ENCODE data around the gene EPN2. TPM values are rescaled to one million over a fixed set of nuclear protein-coding genes. Genes with fewer than 3 reads are reported as not detected.

EPN2 gene
- total RNA-seq, 1 donor, result 18.1 TPM

DNA sequence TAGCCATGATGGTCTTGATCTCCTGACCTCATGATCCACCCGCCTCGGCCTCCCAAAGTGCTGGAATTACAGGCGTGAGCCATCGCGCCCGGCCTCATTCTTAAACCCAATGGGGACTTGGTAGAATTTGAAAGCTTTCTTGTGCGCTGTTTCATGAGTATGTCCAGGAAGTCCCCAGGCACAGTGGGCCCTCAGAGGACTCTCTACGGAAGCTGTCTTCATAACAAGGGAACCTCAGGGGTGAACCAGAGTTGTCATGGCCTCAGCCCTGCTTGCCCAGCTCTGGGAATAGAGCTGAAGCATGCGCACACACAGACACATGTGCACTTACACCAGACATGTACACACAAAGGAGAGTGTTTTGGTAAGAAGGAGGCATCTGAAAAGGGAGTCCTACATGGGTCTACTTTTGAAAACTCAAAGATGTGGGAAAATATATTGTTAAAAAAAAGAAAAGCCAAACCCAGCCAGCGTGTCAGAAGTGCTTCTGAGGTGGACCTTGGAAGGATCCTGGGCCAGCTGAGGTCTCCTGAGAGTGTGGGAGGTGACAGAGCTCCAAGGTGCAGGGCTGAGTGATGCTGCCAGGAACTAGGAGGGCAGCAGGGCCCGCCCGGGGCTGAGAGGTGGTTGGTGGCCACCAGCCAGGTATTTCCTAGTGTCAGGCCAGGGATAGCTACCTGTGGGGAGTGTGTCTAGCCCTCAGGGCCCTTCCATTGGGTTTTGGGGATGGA, 54.6 kb downstream of the EPN2 start:
- H3K79me2 ChIP-seq (ENCODE audit: insufficient read depth, low read length), result peaks cover 53% of the 10 kb centered on the region
- no peak overlapping the region for H3K27ac ChIP-seq (ENCODE audit: low read depth, low read length)
- no peak overlapping the region for H3K4me2 ChIP-seq (ENCODE audit: insufficient read depth, low read length)
- no peaks in the 10 kb centered on the region for H3K36me3 ChIP-seq (ENCODE audit: insufficient read depth, low read length)
- no peak overlapping the region for H3K4me3 ChIP-seq (ENCODE audit: insufficient read depth, low read length)
- peak; percentile 61 for DNase-seq (ENCODE audit: insufficient read length, low spot score, missing footprints)
- peaks cover 50% of the 10 kb centered on the region for H4K20me1 ChIP-seq (ENCODE audit: insufficient read depth, low read length)
- H2AFZ ChIP-seq (ENCODE audit: low read length), result no peak overlapping the region
- TF ChIP-seq, protein P1, sequence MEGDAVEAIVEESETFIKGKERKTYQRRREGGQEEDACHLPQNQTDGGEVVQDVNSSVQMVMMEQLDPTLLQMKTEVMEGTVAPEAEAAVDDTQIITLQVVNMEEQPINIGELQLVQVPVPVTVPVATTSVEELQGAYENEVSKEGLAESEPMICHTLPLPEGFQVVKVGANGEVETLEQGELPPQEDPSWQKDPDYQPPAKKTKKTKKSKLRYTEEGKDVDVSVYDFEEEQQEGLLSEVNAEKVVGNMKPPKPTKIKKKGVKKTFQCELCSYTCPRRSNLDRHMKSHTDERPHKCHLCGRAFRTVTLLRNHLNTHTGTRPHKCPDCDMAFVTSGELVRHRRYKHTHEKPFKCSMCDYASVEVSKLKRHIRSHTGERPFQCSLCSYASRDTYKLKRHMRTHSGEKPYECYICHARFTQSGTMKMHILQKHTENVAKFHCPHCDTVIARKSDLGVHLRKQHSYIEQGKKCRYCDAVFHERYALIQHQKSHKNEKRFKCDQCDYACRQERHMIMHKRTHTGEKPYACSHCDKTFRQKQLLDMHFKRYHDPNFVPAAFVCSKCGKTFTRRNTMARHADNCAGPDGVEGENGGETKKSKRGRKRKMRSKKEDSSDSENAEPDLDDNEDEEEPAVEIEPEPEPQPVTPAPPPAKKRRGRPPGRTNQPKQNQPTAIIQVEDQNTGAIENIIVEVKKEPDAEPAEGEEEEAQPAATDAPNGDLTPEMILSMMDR (IDR thresholded peaks at IDR 0.05; ENCODE audit: extremely low read depth, low read depth, low read length), result no peak
- no peaks in the 10 kb centered on the region for H3K27me3 ChIP-seq (ENCODE audit: insufficient read depth, low read length)
- no peaks in the 10 kb centered on the region for H3K9me3 ChIP-seq (ENCODE audit: low read depth, low read length)
- H3K4me1 ChIP-seq (ENCODE audit: insufficient read depth, low read length), result no peaks in the 10 kb centered on the region

DNA sequence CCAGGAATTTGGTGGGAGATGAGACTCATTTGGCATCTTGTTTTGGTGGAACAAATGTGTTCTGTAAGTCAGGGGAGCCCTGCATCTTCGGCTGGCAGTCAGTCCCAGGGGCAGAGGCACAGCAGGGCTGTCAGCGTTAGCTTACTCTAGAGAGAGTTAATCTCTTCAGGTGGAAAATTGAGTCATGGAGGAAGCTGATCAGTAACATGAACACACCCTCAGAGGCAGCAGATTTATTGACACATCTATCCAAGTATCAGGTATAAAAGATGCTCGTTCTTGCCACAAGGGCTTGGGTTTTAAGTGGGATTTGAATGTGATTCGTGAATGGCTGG, 55.2 kb downstream of the EPN2 start:
- Histone ChIP-seq H3K9me3 (ENCODE audit: low read depth, low read length) (no peaks in the 10 kb centered on the region), H3K4me3 (ENCODE audit: insufficient read depth, low read length) (no peak overlapping the region), H3K4me1 (ENCODE audit: insufficient read depth, low read length) (no peaks in the 10 kb centered on the region), H3K79me2 (ENCODE audit: insufficient read depth, low read length) (peaks cover 54% of the 10 kb centered on the region), H2AFZ (ENCODE audit: low read length) (no peak overlapping the region), H3K27ac (ENCODE audit: low read depth, low read length) (no peak overlapping the region), H4K20me1 (ENCODE audit: insufficient read depth, low read length) (peaks cover 50% of the 10 kb centered on the region), H3K4me2 (ENCODE audit: insufficient read depth, low read length) (no peak overlapping the region), H3K36me3 (ENCODE audit: insufficient read depth, low read length) (no peaks in the 10 kb centered on the region), H3K27me3 (ENCODE audit: insufficient read depth, low read length) (no peaks in the 10 kb centered on the region)
- TF ChIP-seq, protein P1 (IDR thresholded peaks at IDR 0.05; ENCODE audit: extremely low read depth, low read depth, low read length), result no peak
- no peak for DNase-seq (ENCODE audit: insufficient read length, low spot score, missing footprints)

DNA sequence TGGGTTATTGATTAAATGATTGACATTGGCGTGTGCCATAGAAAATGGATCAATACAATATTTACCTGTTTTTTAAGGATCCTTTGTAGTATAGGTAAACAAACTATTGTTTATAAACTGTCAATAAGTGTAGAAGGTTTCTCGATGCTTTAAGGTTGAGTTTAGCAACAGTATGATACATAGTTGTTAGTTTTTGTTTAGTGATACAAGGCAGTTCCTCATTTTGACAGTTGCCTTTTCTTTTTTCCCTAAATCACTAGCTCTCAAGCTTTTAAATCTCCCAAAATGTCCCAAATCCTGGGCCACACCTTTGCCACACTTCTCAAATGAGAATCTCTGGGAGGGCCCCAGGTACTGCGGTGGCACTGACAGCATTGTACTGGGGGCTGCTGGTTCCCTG, 57.3 kb downstream of the EPN2 start:
- H3K27me3 ChIP-seq (ENCODE audit: insufficient read depth, low read length), result no peaks in the 10 kb centered on the region
- H3K36me3 ChIP-seq (ENCODE audit: insufficient read depth, low read length), result no peaks in the 10 kb centered on the region
- H3K27ac ChIP-seq (ENCODE audit: low read depth, low read length), result no peak overlapping the region
- TF ChIP-seq, protein P1 (IDR thresholded peaks at IDR 0.05; ENCODE audit: extremely low read depth, low read depth, low read length), result no peak
- no peaks in the 10 kb centered on the region for H3K9me3 ChIP-seq (ENCODE audit: low read depth, low read length)
- peaks cover 38% of the 10 kb centered on the region for H4K20me1 ChIP-seq (ENCODE audit: insufficient read depth, low read length)
- H3K4me2 ChIP-seq (ENCODE audit: insufficient read depth, low read length), result no peak overlapping the region
- H3K4me1 ChIP-seq (ENCODE audit: insufficient read depth, low read length), result no peaks in the 10 kb centered on the region
- DNase-seq (ENCODE audit: insufficient read length, low spot score, missing footprints), result no peak
- H3K4me3 ChIP-seq (ENCODE audit: insufficient read depth, low read length), result no peak overlapping the region
- peaks cover 42% of the 10 kb centered on the region for H3K79me2 ChIP-seq (ENCODE audit: insufficient read depth, low read length)
- no peak overlapping the region for H2AFZ ChIP-seq (ENCODE audit: low read length)

DNA sequence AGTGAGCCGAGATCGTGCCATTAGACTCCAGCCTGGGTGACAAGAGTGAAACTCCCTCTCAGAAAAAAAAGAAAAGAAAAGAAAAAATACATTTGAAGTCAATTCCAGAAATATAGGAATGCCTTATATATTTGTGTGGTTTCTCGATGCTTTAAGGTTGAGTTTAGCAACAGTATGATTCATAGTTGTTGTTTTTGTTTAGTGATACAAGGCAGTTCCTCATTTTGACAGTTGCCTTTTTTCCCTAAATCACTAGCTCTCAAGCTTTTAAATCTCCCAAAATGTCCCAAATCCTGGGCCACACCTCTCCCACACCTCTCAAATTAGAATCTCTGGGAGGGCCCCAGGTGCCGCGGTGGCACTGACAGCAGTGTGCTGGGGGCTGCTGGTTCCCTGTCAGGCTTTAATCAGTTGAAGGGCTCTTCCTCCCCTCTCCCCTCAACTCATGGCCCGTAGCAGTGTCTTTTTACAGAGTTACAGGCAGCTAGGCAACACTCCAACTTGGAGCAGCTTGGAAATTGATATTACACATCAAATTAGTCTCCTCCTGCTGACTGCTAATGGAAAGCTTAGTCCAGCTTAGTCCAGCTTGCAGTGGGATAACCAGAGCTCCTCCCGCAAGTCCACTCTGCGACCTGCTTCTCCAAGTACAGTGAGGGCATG, 58.4 kb downstream of the EPN2 start:
- H3K4me3 ChIP-seq (ENCODE audit: insufficient read depth, low read length), result no peak overlapping the region
- H3K36me3 ChIP-seq (ENCODE audit: insufficient read depth, low read length), result no peaks in the 10 kb centered on the region
- no peaks in the 10 kb centered on the region for H3K27me3 ChIP-seq (ENCODE audit: insufficient read depth, low read length)
- H3K79me2 ChIP-seq (ENCODE audit: insufficient read depth, low read length), result peaks cover 39% of the 10 kb centered on the region
- TF ChIP-seq, protein P1 (IDR thresholded peaks at IDR 0.05; ENCODE audit: extremely low read depth, low read depth, low read length), result no peak
- H3K4me1 ChIP-seq (ENCODE audit: insufficient read depth, low read length), result no peaks in the 10 kb centered on the region
- no peak overlapping the region for H3K27ac ChIP-seq (ENCODE audit: low read depth, low read length)
- peak; percentile 46 for DNase-seq (ENCODE audit: insufficient read length, low spot score, missing footprints)
- no peaks in the 10 kb centered on the region for H3K9me3 ChIP-seq (ENCODE audit: low read depth, low read length)
- no peak overlapping the region for H2AFZ ChIP-seq (ENCODE audit: low read length)
- H3K4me2 ChIP-seq (ENCODE audit: insufficient read depth, low read length), result no peak overlapping the region
- peaks cover 39% of the 10 kb centered on the region for H4K20me1 ChIP-seq (ENCODE audit: insufficient read depth, low read length)

Data from osteoblast (primary cell).